ENCODE results near the gene ARSB. TPM values are rescaled to one million over a fixed set of nuclear protein-coding genes. Genes with fewer than 3 reads are reported as not detected.

The ARSB gene
- total RNA-seq, 1 experiment from 2014 or later = 11.4 TPM

DNA sequence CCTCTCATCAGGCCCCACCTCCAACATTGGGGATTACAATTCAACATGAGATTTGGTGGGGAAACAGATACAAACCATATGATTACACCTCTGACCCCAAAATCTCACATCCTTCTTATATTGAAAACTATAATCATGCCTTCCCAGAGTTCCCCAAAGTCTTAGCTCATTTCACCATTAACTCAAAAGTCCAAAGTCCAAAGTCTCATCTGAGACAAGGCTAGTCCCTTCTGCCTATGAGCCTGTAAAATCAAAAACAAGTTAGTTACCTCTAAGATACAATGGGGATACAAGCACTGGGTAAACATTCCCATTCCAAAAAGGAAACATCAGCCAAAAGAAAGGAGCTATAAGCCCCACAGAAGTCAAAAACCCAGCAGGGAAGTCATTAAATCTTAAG is 26.8 kb upstream of the ARSB start:
- H3K79me2 ChIP-seq (ENCODE audit: insufficient read depth, low read length) = no peaks in the 10 kb centered on the region
- no peak overlapping the region for H3K14ac ChIP-seq (ENCODE audit: insufficient read depth, low read length)
- H2BK5ac ChIP-seq (ENCODE audit: insufficient read length, low read length) = no peak overlapping the region
- TF ChIP-seq, protein P1, sequence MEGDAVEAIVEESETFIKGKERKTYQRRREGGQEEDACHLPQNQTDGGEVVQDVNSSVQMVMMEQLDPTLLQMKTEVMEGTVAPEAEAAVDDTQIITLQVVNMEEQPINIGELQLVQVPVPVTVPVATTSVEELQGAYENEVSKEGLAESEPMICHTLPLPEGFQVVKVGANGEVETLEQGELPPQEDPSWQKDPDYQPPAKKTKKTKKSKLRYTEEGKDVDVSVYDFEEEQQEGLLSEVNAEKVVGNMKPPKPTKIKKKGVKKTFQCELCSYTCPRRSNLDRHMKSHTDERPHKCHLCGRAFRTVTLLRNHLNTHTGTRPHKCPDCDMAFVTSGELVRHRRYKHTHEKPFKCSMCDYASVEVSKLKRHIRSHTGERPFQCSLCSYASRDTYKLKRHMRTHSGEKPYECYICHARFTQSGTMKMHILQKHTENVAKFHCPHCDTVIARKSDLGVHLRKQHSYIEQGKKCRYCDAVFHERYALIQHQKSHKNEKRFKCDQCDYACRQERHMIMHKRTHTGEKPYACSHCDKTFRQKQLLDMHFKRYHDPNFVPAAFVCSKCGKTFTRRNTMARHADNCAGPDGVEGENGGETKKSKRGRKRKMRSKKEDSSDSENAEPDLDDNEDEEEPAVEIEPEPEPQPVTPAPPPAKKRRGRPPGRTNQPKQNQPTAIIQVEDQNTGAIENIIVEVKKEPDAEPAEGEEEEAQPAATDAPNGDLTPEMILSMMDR (conservative IDR thresholded peaks at IDR 0.05) = no peak
- H4K20me1 ChIP-seq (ENCODE audit: control insufficient read depth, insufficient read depth, insufficient read length) = no peaks in the 10 kb centered on the region
- no peak overlapping the region for H3K56ac ChIP-seq (ENCODE audit: insufficient read length, low read depth, low read length)
- H2AK5ac ChIP-seq (ENCODE audit: insufficient read length, low read length) = no peak overlapping the region
- no peak overlapping the region for H4K91ac ChIP-seq (ENCODE audit: insufficient read length, low read depth, low read length)
- H3K23me2 ChIP-seq (ENCODE audit: insufficient read length, low read depth, low read length, poor library complexity, severe bottlenecking) = no peaks in the 10 kb centered on the region
- Mint-ChIP-seq H3K36me3 (ENCODE audit: insufficient read depth in 1 of 3, low read depth in 3 of 3) (peaks cover 0 to 5% (median 4%) of the 10 kb centered on the region in 3 experiments; a peak in 5 of 7 replicates), H3K27me3 (ENCODE audit: low read depth) (no peaks in the 10 kb centered on the region; the same call in 1 of the 2 replicates), H3K27ac (no peak overlapping the region), H3K4me1 (no peaks in the 10 kb centered on the region), H3K4me3 (no peak overlapping the region), H3K9me3 (peaks cover 7 to 11% of the 10 kb centered on the region in 2 experiments; a peak in 4 of 5 replicates)
- DNase-seq = no peak
- no peak overlapping the region for H3K9ac ChIP-seq (ENCODE audit: extremely low read depth, insufficient read length, low read length)
- no peak overlapping the region for H2BK120ac ChIP-seq (ENCODE audit: low read depth, low read length, poor library complexity, severe bottlenecking)
- no peaks in the 10 kb centered on the region for H3K4me1 ChIP-seq (ENCODE audit: insufficient read depth, low read length)
- no peak overlapping the region for H2AFZ ChIP-seq (ENCODE audit: low read length)
- H3K27ac ChIP-seq (ENCODE audit: insufficient read length, low read depth, low read length) = no peak overlapping the region
- H2BK15ac ChIP-seq (ENCODE audit: low read depth, low read length) = no peak overlapping the region
- H3K4ac ChIP-seq (ENCODE audit: low read depth, low read length) = no peak overlapping the region
- H3K79me1 ChIP-seq (ENCODE audit: insufficient read depth, low read depth, low read length, poor library complexity, severe bottlenecking) = no peaks in the 10 kb centered on the region
- H2BK12ac ChIP-seq (ENCODE audit: insufficient read length, low read depth, low read length) = no peak overlapping the region
- H3K9me3 ChIP-seq (ENCODE audit: control insufficient read depth, low read depth, low read length) = no peaks in the 10 kb centered on the region
- no peak overlapping the region for H3K23ac ChIP-seq (ENCODE audit: insufficient read length, low read depth, low read length)
- no peak overlapping the region for H4K8ac ChIP-seq (replicated peaks; ENCODE audit: insufficient read length, low read depth, low read length)
- H3T11ph ChIP-seq (ENCODE audit: low read length) = no peak overlapping the region
- no peak overlapping the region for H4K5ac ChIP-seq (ENCODE audit: insufficient read length, low read depth, low read length)
- H3K4me2 ChIP-seq (ENCODE audit: insufficient read depth, insufficient read length, low read length) = no peak overlapping the region
- H2BK20ac ChIP-seq (ENCODE audit: low read depth, low read length, poor library complexity, severe bottlenecking) = no peak overlapping the region
- H3K27me3 ChIP-seq (ENCODE audit: insufficient read depth, low read length) = no peaks in the 10 kb centered on the region
- H3K18ac ChIP-seq (ENCODE audit: insufficient read length, low read depth, low read length) = no peak overlapping the region

Data from H9 (cell line).